HCEC 1CT (cell line): ENCODE results near the gene CHI3L1.

Experiments
- DNase-seq: peaks from one replicate; pipeline ENCODE4 v3.0.0-alpha.2; 2017

CHI3L1 gene

DNA sequence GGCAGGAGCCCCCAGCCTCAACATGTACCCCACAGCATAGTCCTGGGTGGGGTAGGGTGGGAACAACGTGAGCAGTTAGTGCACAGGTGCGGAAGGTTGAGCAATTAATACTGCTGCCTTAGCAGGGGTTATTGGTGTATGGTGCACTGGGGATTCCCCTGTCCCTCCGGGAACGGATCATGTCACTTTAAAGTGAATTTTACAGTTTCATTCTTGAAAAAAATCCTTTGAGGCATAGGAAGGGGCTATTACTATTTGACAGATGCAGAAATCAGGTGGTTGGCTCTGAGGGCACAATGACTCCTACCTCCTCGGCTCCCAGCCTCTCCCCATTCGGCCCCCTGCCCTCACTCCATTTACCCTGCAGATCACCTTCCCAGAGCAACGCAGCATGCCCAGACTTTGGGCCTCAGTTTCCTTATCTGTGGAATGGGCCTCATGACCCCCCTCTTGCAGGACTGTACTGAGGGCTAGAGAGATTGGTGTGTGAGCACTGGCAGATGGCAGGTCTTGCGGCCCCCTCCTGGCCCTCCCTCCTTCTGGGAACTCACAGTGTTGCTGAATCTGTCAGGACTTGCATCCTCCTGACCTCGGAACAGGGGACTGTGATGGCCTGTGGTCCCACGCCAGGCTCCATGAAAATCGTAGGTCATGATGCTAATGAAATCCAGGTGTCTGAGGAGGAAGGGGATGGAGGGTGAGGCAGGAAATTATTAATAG, 5.7 kb downstream of the CHI3L1 start:
- DNase-seq, result no peak

DNA sequence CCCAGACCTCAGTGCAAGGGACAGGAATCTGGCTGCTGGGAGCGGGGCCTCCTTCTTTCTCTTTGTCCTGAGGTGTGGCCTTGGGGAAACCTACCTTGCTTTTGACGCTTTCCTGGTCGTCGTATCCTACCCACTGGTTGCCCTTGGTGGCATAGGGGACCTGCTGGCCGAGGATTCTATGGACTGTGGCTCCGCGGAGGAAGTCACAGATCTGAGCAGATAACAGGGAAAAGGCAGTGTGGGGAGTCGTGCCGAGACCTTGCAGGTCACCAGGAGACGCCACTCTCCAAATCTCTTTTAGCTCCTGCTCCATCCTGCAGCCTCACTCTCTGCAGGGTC, 6.9 kb downstream of the CHI3L1 start:
- no peak for DNase-seq

DNA sequence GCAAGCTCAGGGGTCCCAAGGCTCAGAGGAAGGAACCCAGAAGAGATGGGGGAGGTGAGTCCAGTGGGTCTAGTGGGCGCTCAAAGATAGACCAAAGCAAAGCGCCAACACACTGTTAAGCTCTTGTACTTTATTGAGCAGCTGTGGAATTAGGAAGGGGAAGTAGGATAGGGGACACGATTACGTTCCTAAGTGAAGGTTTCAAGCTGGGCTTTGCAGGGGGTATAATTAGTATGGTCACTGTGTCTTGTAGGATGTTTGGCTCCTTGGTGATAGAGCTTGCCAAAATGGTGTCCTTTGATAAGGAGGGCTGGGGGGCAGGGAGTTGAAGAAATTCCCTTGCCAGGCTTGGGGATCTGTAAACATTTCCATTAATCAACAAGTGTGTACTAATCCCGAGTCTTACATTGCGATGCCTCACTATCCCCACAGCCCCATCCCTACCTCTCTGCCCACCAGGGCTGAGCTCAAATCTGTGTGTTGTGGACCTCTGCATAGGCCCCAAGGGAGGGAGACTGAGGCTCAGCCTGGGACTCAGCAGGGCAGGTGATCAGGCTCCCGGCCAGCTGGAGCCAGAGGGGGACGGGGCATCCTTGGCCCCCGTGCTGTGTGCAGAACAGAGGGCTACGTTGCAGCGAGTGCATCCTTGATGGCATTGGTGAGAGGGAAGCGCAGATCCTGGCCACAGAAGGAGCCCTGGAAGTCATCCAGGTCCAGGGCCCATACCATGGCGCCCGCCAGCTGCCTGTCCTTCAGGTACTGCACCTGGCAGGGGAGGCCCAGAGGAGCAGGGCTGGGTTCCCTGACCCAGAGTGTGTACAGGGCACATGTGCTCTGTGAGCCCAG, 7.5 kb downstream of the CHI3L1 start:
- DNase-seq, result no peak

DNA sequence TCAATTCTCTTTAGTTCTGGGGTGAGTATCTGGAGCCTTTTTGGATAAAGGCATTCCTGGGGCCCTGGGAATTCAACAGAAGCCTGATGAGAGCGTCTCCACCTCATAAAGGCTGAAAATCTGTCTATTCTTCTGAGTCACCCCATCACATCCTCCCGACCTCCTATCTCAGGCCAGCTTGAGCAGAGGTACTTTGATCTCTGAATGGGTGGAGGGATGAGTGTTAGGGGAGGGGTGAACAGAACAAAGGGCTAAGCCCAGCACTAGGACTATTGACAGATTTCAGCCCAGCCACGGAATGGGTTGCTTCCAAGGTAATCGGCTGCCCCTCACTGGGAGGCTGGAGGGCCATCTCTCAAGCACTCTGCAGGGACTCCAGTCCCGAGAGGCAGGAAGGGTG, 8.4 kb downstream of the CHI3L1 start:
- peak; percentile 66 for DNase-seq

DNA sequence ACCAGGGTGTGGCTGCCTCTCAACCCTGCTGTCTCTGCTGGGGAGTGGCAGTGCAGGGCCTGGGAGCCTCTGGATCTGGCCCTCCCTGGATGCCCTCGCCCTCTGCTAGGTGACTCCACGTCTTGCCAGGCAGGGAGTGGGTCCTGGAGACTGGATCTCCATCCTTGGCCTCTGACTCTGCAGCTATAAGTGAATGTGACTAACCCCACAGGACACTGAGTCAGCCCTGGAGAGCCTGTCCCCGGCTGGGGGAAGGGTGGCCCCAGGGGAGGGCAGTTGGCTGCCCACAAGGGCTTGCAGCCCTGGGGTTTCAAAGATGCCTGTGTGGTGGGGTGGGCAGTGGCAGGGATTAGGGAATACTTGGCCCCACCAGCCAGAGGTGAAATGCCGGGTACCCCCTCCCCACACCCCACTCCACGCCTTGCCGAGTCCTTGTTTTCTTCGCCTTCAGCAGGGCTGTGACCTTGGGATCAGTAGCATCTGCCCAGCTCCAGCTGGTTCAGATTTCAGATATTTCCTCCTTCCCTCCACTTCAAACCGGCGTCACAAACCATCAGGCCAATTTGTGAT, 8.9 kb downstream of the CHI3L1 start:
- DNase-seq, result peak; percentile 80

DNA sequence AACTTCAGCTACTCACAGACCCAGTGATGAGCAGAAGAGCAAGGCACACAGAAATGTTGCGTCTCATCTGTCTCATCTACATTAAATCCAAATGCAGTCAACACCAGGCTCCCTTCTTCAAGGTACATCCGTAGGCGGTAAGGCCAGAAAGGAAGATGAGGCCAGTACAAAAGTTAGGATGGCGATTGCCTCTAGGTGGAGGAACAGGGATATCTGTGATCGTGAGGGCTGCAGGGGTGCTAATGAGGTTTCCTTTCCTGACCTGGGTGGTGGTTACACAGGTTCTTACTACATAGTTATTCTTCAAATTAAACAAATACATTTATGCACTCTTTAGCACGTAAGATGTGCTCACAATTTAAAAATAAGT, 9.5 kb downstream of the CHI3L1 start:
- no peak for DNase-seq

DNA sequence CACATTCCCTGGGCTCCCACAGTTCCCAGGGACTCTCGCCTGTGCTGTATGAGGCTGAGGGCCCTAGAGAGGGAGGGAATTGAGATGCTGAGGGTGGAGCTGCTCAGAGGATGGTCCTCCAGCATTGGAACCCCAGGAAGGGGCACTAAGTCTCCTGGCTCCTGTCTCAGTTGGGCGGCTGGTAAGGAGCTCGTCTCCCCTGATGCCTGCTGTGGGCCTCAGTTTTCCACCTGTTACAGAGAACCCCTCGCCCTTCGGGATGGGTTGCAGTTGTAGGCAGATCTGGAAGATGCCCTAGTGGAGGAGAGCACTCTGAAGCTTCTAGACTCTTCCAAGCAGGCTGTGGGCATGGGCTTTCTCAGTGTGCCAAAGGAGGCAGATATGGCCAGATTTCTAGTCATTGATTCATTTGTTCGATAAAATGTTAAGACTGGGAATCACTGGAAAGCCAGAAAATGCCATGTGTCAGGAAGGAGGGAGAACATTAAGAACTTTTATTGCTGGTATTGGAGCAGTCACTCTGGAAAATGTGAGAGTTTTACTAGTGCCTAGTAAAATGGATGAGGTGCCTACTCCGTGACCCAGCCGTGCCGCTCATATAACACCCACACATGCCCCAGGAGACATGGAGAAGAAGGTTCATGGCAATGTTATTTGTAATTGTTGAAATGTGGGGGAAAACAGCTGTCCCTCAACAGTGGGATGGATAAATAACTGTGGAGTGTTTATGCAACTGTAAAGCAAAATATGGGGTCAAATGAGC, 10.1 kb downstream of the CHI3L1 start:
- no peak for DNase-seq

DNA sequence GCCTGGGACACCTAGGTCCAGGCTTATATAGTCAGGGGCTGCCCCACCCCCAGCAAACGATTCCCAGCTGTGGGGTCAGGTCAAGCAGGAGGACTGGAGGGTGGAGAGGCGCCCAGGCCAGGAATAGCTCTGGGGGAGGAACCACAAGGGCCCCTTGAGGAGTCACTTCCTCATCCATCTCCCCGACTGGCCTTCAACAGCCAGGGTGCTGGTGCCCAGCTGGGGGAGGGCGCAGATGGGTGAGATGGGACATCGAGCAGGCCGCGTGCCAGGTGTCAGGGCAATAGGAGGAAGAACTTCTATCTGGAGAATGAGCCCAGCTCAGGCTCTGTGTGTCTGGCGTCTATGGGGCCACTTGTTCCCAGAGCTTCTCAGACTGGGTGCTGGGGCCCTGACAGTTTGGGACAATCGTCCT, 10.7 kb downstream of the CHI3L1 start:
- DNase-seq, result no peak

DNA sequence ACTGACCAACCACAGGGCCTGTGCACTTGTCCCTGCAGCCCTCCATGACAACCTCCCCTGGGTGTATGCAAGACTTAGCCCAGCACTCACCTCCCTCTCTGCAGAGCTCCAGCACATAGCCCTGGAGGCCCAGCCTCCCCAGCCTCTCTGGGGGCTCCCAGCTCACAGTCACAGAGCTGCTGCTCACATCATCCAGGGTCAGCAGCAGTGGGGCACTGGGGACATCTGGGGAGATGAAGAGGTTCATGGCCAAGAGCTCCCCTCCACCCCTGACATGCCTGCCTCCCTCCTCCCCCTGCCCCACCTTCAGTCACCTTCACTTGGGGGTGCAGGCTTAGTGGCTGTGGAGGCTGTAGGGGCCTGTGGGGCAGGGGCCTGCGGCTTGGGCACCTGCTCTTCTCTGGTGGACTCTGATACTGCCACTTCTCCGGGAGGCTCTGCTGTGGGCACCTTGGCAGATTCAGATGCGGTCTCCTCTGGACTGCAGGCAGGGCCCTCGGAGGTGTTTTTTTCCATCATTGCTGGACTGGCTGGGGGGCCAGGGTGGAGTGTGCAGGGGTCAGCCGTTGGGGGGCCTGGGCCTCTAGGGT, 11.2 kb downstream of the CHI3L1 start, which contains the start of gene MYBPH:
Gene MYBPH, minus strand, starts transcription at position 590 of the 590 bp plus-strand sequence. Its CDS starts 71 bp downstream, at position 519.
- DNase-seq, result no peak

DNA sequence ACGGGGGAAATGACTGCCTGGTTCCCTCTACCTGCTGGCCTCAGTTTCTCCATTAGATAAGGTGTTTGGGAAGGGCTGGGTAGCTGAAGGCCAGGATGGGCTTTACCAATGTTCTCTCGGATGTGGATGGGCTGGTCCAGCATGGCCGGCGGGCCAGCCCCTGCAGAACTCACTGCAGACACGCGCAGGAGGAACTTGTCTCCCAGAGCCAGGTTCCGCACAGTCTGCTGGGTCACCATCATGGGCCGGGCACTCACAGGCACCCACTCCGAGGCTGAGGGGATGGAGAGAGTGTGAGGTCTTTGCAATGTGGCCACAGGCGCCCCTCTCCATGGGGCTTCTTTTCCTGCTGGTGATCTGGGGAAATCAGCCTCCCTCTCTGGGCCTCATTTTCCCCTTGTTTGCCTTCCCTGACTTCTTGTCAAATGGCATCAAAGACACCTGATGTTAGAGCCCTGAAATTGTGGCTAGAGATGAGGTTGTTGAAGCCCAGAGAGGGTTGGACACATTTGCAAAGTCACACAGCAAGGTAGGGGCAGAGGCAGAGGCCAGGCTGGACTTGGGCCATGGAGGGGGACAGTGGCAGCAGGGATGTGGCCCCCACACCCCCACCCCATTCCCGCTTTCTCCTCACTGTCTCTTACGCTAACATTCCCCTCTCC, 12.0 kb downstream of the CHI3L1 start:
- DNase-seq, result no peak

DNA sequence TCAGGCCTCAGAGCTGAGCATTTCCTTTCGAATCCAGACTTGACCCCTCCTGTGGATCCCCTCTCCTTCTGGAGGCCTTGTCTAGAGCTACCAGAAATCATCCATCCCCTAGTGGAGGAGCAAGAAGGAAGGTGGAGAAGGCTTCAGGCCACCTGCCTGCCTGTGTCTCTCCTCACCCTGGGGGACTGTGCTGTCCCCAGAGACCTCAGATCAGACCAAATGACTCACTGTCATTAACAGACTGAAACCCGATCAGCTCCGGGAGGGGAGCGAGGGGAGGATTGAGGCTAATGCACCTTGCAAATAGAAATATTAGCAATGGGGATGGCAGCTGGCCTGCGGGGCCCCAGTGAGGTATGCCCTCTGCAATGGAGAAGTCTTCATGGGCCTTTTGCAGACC, 12.9 kb downstream of the CHI3L1 start:
- DNase-seq, result no peak

DNA sequence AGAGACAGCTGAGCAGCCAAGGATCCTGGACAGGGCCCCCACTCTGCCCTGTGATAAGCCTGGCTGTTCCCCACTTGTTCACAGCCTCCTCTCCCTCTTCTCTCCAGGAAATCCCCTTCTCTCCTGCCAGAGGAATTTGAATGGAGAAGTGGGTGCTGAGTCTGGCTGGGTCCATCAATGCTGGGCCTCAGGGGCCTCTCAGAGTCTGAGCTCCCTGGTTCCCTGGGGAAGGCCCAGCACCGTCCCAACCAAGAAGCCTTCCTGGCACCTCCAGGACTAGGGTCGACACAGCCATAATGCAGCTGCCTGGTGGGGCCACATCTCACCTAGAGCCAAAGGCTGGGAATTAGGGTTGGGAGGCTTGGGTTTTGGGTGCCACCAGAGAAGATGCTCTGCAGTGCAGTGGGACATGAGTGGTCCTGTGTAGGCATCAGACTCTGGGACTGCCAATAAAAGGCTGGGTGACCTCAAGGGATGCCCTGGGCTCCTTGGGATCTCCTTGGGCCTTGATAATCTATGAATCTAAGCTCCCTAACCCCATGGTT, 13.4 kb downstream of the CHI3L1 start:
- no peak for DNase-seq

DNA sequence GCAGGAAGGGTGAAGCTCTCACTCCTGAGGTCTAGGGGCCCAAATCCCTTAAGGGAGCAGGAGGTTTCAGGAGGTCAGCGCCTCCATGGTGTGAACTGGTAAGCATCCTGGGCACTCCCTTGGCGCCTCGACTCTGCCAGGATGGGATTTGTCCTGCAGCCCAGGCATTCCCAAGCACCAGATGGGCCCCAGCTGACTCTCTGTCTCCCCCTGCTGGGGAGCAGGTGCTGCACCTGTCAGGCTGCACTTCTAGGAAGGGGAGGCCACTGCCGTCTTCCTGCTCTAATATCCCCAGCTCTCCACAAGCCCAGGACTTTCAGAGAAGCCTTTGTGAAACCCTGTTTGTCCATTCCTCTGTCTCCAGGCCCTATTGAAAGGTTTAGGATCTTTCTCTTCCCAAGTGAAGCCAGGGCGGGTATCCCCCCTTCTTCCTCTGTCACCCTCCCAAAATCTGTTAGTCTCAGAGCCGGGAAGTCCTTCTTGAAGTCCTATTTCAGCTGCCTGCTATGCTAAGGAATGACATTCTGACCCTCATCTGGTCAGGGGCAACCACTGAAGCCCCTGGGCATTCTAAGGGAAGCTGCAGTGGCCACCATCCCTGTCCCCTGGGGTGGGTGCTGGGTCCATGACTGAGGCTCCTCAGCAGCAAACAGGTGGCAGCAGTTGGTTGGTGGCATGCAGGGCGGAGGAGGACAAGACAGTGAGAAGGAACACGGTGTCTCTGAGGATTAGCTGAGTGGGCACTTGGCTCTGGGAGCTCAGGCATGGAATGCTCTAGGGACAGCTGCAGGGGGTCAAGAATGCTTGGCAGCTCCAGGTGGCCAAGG, 14.1 kb downstream of the CHI3L1 start:
- peak; percentile 36 for DNase-seq

DNA sequence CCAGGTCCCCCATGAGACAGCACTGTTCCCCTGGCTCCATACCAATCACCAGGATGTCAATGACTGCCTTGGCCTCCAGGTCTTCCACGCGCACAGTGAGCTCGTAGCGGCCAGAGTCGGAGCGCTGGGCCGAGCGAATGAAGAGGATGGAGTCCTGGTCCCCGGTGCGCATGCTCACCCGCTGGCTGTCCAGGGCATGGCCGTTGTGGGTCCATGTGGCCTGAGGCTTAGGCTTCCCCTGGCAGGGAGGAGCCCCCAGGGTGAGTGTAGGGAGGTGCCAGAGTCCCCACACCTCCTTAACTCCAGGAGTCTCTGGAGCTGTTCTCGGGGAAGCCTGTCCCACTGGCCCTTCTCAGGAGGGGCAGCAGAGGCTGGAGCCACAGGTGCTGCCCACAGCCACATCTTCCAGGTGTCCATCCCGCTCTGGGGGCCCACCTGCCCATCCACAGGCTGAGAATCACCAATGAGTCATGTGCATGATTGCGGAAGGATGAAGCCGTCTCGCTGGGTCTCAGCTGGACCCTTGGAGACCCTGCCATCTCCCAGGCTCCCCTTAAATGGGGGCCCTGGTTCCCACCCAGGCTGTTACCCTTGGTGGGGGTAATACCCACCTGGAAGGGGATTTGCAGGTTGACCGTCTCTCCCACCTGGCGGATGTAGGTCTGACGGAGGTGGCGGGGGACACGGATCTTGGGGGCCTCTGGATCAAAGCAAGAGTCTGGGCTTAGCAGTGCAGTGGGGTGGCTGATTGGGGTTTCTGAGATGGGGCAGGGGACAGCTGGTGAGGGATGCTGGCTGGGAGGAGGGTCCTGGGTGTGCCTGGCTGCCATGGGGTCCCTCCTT, 14.9 kb downstream of the CHI3L1 start:
- no peak for DNase-seq

DNA sequence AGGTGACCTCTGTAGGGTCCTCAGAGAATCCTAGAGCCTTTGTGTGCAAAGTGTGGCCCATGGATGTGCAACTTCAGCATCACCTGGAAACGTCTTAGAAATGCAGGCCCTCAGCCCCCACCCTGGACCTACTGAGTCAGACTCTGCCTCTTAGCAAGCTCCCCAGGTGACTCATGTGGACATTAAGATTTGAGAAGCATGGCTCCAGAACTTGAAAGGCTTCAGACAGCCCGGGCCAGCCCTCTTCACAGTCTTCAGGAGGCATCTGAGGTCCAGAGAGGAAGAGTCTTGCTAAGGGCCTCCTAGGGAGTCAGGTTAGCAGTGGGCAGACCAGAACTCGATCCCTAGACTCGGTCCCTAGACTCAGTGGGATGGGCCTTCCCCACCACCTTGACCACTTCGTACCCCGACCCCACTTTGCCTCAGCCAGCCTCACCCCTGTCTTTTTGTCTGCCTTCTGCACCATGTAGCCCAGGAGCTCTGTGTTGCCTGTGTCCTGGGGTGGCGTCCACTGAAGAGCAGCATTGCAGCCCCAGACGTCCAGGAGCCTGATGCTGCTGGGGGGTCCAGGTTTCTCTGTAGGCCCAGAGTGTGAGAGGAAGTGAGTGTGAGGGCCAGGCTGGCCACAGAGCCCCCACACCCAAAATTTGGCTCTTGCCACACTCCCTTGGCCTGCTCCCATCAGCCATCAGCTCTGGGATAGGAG, 15.7 kb downstream of the CHI3L1 start:
- no peak for DNase-seq

DNA sequence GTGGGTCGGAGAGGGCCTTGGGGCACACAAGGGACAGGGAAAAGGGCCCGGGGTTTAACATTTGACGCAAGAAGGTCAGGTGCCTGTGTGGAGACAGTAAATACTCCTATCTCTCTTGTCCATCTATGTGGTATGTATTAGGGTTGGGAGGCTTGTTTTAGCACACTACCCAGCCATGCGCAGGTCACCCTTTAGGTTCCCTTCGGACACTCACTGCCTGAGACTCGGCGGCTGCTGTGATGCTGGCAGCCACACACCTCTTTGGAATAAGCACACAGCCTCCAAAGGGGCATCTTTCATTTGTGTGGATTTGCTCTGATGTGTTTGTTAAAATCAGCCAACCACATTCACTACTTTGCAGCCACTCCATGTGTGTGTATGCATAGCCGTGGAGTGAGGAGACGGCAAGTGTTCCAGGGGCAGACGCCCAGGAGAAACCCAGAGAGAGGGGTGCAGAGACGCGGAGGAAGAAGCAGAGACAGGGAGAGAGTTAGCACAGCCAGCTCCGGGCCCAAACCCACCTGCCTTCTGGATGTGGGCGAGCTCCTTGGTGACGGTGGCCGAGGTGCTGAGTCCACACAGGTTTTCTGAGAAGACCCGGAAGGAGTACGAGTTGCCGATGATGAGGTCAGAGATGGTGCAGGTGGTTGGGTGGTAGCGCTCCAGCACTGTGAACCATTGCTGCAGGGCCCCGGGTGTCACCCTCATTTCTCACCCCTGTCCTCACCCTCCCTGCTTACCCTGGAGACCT, 16.6 kb downstream of the CHI3L1 start:
- no peak for DNase-seq

DNA sequence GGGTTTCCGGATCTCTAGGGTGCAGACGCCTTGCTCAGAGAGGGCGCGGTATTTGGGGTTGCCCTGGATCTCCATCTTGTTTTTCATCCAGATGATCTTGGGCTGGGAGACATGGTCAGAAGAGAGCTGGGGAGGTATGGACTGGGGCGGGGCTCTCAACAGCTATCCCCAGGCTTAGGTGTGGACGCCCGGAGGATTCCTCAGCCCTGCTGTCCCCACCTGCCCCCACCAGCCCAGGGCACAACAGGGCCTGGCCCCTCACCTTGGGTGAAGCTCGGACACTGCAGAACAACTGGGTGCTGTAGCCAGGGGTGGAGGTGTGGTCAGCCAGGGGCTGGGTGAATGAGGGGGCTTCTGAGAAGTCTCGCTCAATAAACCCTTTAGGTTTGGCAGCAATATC, 17.5 kb downstream of the CHI3L1 start:
- DNase-seq, result no peak

DNA sequence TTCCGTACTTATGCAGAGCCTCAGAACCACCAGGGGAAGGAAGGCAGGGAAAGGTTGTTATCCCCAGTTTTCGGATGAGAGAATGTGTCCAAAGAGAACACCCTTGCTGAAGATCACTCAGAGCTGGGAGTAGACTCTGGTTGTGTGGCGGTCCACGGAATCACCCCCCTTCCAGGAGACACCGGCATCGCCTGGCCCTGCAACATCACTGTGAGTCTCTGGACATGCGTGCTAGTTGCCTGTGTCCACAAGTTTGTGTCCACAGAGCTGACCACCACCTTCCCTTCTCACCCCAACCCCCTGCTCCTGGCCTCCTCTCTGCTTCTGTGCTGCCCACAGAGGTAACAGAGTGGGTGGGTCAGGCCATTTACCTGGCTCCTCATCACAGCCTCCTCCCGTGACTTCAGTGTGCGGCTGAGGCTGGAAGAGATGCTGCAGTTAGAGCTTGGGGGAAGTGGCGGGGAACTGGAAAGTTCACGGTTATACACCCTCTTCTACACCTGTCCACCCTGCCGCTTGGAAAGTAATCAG, 18.2 kb downstream of the CHI3L1 start:
- no peak for DNase-seq

DNA sequence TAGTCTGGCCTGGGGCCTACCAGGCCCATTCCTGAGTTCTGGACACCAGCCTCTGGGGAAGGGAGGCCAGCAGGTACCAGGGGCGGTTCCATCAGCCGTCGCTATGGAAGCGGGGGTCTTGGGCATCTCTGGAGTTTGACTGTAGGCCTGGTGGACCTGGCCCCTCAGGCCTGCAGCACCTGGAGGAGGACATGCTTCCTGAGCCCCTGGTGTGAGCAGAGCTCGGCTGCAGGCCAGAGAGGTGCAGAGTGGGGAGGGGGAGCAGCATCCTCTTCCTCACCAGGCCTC, 18.6 kb downstream of the CHI3L1 start:
- no peak for DNase-seq
